KG1 (cell line): Measurements from ENCODE around the gene WDR81.
"Not testable (repeated sequence)": the region's sequence is repeated elsewhere in the genome, so short reads cannot be mapped to it uniquely, and the experiment has no call there.

Experiments used
- DNase-seq: peaks from one replicate; lab custom pipeline; 2025; lab: John Stamatoyannopoulos, UW

Gene WDR81

DNA sequence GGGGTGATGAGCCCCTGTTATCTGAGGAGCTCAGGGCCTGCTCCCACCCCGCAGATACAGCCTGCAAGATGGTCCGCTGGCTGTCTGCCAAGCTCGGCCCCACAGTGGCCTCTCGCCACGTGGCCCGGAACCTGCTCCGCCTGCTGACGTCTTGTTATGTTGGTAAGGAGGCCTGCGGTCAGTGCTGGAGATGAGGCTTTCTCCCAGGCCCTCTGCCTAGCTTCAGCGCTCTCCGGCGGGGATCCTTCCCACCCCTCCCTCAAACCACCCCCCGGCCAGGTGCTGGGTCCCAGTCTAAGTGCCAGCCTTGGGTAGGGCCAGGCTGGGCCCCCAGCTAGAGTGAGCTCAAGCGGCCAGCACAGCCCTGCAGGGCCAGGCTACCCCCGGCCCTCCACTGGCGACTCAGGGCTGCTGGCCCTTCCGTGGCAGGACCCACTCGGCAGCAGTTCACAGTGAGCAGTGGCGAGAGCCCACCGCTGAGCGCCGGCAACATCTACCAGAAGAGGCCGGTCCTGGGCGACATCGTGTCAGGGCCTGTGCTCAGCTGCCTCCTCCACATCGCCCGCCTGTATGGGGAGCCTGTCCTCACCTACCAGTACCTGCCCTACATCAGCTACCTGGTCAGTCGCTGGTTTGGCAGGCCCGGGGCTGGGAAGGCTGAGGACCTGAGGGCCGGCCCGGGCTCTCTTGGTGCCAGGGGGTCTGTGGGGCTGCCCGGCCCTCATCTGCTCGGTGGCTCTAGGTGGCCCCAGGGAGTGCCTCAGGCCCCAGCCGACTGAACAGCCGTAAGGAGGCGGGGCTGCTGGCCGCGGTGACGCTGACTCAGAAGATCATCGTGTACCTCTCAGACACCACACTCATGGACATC lies 6.1 kb downstream of the WDR81 start:
- DNase-seq, result no peak

- no peak for DNase-seq
Measured at GRCh38 chr17:1731194-1731506, 6.6 kb downstream of the WDR81 start.

DNA sequence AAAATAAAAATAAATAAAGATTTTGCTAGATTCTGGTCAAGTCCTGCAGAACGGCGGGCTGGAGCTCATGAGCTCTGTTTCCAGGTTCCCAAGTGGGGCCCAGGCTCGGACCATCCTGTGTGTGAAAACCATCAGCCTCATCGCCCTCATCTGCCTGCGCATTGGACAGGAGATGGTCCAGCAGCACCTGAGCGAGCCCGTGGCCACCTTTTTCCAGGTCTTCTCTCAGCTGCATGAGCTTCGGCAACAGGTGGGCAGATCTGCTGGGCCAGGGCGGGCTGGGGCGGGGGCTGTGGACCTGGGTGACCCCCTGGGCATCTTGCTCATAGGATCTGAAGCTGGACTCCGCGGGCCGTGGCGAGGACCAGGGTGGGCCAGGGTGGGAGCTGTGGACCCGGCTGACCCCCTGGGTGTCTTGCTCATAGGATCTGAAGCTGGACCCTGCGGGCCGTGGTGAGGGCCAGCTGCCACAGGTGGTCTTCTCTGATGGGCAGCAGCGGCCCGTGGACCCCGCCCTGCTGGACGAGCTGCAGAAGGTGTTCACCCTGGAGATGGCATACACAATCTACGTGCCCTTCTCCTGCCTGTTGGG lies 7.8 kb downstream of the WDR81 start:
- no peak for DNase-seq

DNA sequence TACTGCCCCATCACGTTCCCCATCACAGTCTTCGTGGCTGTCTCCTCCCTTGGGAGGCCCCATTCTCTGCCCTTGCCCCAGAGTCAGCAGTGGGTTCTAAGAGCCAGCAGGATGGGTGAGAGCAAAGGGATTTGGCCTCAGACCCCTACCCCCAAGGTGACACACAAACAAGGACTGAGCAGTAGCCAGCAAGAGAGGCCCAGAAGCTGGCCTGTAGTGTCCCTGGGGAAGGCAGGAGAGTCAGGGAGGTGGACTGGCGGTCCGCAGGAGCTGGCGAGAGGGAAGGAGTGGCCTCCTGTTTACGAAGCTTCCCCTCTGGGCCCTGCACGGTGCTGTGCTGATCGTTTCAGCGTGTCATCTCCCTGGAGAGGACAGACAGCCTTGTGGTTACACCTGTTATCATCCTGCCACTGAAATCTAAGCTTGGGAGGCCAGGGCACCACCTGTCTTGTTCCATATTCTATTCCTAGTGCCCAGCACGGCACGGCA lies 8.4 kb downstream of the WDR81 start:
- no peak for DNase-seq

GRCh38 chr17:1733759-1734158 lies 9.3 kb downstream of the WDR81 start:
- DNase-seq, result no peak

DNA sequence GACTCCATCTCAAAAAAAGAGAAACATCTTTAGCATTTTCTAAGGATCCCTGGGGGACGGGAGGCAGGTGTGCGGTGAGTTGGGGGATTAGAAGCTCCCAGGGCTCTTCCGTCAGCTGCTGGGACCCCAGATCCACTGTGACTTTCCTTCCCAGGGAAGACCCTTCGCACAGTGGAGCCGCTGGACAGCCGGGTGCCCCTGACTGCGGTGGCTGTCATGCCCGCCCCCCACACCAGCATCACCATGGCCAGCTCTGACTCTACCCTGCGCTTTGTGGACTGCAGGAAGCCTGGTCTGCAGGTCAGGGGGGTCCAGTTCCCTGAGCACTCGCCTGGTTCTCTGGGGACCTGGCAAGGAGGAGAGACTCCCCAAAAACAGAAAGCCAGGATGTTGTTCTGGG lies 10.9 kb downstream of the WDR81 start:
- DNase-seq, result no peak

DNA sequence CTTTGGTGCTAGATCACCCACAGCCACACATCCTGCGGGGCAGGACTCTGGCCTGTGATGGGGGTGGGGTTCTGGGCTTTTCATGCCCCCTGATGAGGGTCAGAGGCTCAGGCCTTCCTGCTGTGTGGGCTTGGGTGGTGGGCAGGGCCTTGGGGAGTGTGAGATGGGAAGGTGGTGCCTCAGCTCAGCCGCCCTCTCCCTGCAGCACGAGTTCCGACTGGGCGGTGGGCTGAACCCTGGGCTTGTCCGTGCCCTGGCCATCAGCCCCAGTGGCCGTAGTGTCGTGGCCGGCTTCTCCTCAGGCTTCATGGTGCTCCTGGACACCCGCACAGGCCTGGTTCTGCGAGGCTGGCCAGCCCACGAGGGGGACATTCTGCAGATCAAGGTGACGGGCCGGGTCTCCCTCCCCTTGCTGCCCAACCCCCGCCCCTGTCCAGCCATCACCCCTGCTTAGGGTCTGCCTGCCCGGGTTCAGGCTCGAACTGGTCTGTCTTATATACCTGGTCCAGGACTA lies 11.4 kb downstream of the WDR81 start:
- no peak for DNase-seq

- DNase-seq, result no peak
Measured at GRCh38 chr17:1736348-1737281, 12.1 kb downstream of the WDR81 start.

DNA sequence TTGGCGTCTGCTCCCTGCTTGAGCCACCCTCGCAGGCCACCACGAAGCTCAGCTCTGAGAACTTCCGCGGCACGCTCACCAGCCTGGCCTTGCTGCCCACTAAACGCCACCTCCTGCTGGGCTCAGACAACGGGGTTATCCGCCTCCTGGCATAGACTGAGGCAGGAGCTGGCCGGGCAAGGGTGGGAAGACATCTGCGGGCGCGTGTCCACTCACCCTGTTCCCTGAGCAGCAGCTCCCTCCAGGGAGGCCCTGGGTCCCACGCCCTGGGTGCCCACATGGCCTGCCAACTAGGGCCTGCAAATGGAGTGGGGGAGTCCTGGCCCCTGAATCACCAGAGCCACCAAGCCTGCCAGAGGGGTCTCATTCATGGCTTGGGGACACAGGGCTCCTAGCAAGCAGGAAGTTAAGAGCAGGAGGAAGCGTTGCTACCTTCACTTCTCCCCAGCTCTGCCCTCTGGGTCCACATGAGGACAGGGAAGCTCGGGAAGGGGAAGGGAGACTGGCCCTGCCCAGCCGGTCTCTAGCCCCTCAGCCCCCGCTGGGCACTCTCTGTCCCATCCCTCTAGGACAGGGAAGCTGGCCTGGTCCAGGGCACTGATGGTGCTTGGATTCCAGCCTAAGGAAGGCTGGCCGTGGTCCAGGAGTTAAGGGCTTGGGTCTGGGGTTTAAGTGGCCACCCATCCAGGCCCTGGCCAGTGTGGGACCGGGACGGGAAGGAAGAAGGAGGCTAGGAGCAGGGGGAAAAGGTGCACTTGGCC lies 13.2 kb downstream of the WDR81 start:
- DNase-seq, result no peak

DNA sequence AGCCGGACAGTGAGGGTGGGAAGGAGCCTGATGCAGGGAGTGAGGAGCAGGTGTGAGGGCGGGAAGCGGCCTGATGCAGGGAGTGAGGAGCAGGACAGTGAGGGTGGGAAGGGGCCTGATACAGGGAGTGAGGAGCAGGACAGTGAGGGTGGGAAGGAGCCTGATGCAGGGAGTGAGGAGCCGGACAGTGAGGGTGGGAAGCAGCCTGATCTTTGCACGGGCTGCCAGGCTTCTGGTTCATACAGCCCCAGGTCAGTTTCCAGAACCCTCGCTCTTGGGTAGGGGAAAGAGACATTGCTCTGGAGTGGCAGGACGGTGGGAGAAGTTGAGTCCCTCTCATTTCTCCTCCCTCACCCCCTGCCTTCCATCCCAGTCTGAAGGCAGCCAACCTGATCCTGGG lies 17.4 kb downstream of the WDR81 start:
- not testable (repeated sequence) for DNase-seq

- no peak for DNase-seq
Measured at GRCh38 chr17:1742371-1743087, 18.0 kb downstream of the WDR81 start, which contains the start of gene SERPINF2. Gene SERPINF2, plus strand, starts transcription at chr17:1742871. Its CDS starts 2,125 bp downstream, at chr17:1744996.

DNA sequence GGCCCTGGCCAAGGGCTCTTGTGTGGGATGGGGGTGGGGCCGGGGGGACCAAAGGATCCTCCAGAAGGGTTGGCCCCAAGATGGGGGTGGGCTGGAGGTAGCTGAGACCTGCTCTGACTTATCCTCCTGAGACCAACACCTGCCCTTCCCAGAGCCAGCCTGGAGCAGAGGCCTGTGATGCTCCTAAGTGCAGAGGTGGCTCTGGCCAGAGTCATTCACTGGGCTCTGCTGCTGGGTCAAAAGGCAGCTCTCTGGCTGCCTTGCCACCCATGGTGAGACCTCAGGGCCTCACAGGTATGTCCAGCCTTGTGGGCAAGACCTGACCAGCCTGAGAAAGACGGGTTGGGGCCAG lies 18.6 kb downstream of the WDR81 start:
- no peak for DNase-seq

- no peak for DNase-seq
Measured at GRCh38 chr17:1744551-1745512, 20.3 kb downstream of the WDR81 start.

- DNase-seq, result no peak
Measured at GRCh38 chr17:1745513-1746020, 21.1 kb downstream of the WDR81 start.

GRCh38 chr17:1746975-1747543 lies 22.6 kb downstream of the WDR81 start:
- no peak for DNase-seq

- DNase-seq, result no peak
Measured at GRCh38 chr17:1750628-1751027, 26.1 kb downstream of the WDR81 start.

GRCh38 chr17:1752425-1753262 lies 28.1 kb downstream of the WDR81 start:
- no peak for DNase-seq

- DNase-seq, result no peak
Measured at GRCh38 chr17:1753767-1754429, 29.4 kb downstream of the WDR81 start.
